HepG2 (cell line): Measurements from ENCODE around the gene SERPINF2. TPM values are rescaled to one million over a fixed set of nuclear protein-coding genes. Genes with fewer than 3 reads are reported as not detected.

Source experiments
- FOXM1 ChIP-seq: sonication (generic); formaldehyde crosslinking; IDR thresholded peaks from 2 replicates; pipeline ENCODE4 v1.5.0; 2020; ENCODE audit warnings: missing genetic modification reagents
- ISL2 ChIP-seq: sonication (generic); formaldehyde crosslinking; IDR thresholded peaks from 2 replicates; pipeline ENCODE4 v1.5.0; 2020; ENCODE audit warnings: missing genetic modification reagents
- KLF9 ChIP-seq: IDR thresholded peaks from 2 replicates; pipeline ENCODE4 v1.6.1; 2016; ENCODE audit warnings: low read depth
- LCORL ChIP-seq, 2 experiments: fragments of 450-650 bp in 1 of 2; sonication (generic) in 1 of 2; formaldehyde crosslinking in 1 of 2; IDR thresholded peaks; 2 replicates each; pipeline versions ENCODE4 v1.5.0 to v1.6.1; 2017 to 2020; ENCODE audit warnings: antibody characterized with exemption in 1 of 2, missing genetic modification reagents in 1 of 2
- RFXANK ChIP-seq: IDR thresholded peaks from 2 replicates; pipeline ENCODE4 v1.6.1; 2016
- SAP130 ChIP-seq: IDR thresholded peaks from 2 replicates; pipeline ENCODE4 v1.6.1; 2016; ENCODE audit warnings: low read depth
- SMARCC2 ChIP-seq: fragments of 450-650 bp; IDR thresholded peaks from 2 replicates; pipeline ENCODE4 v1.6.1; 2017; ENCODE audit warnings: antibody characterized with exemption, mild to moderate bottlenecking
- SOX6 ChIP-seq, 2 experiments: fragments of 450-650 bp in 1 of 2; sonication (generic) in 1 of 2; formaldehyde crosslinking in 1 of 2; IDR thresholded peaks; 2 replicates each; pipeline versions ENCODE4 v1.4.0 to v1.6.1; 2017 to 2020; ENCODE audit warnings: antibody characterized with exemption in 1 of 2, mild to moderate bottlenecking in 1 of 2, missing genetic modification reagents in 1 of 2
- SRSF9 ChIP-seq: fragments of 200-400 bp; formaldehyde crosslinking; IDR thresholded peaks from 2 replicates; pipeline ENCODE4 v1.6.1; 2018; ENCODE audit warnings: borderline replicate concordance, mild to moderate bottlenecking, low read depth, low read length; ENCODE audit not compliant: insufficient read depth, poor library complexity, severe bottlenecking
- ZFYVE20 ChIP-seq: sonication (generic); formaldehyde crosslinking; IDR thresholded peaks from 2 replicates; pipeline ENCODE4 v1.8.0; 2023; ENCODE audit warnings: low read depth, mild to moderate bottlenecking, moderate library complexity, missing genetic modification reagents, borderline replicate concordance
- ZKSCAN1 ChIP-seq: fragments of 150-350 bp; IDR thresholded peaks from 2 replicates; pipeline ENCODE4 v1.6.1; 2014; ENCODE audit warnings: low read length
- ZNF253 ChIP-seq: sonication (generic); formaldehyde crosslinking; IDR thresholded peaks from 2 replicates; pipeline ENCODE4 v1.8.0; 2022; ENCODE audit warnings: mild to moderate bottlenecking, missing genetic modification reagents, borderline replicate concordance
- ZNF256 ChIP-seq: sonication (generic); formaldehyde crosslinking; conservative IDR thresholded peaks from 2 replicates; pipeline ENCODE4 v1.4.0; 2020; ENCODE audit warnings: missing genetic modification reagents
- ZNF274 ChIP-seq: sonication (generic); formaldehyde crosslinking; IDR thresholded peaks from 2 replicates; pipeline ENCODE4 v1.5.1; 2020; ENCODE audit warnings: mild to moderate bottlenecking, missing genetic modification reagents
- ZNF331 ChIP-seq: sonication (generic); formaldehyde crosslinking; IDR thresholded peaks from 2 replicates; pipeline ENCODE4 v1.4.0; 2020; ENCODE audit warnings: missing genetic modification reagents
- ZNF343 ChIP-seq: sonication (generic); formaldehyde crosslinking; IDR thresholded peaks from 2 replicates; pipeline ENCODE4 v1.4.0; 2020; ENCODE audit warnings: mild to moderate bottlenecking, missing genetic modification reagents
- ZNF570 ChIP-seq: sonication (generic); formaldehyde crosslinking; IDR thresholded peaks from 2 replicates; pipeline ENCODE4 v1.4.0; 2020; ENCODE audit warnings: mild to moderate bottlenecking, missing genetic modification reagents, borderline replicate concordance
- ZNF772 ChIP-seq: sonication (generic); formaldehyde crosslinking; IDR thresholded peaks from 2 replicates; pipeline ENCODE4 v1.5.0; 2020; ENCODE audit warnings: mild to moderate bottlenecking, missing genetic modification reagents
- polyA plus RNA-seq, 8 experiments: library from polyadenylated mRNA; depleted of rRNA in 3 of 8; stranded (reverse) in 7 of 8; unstranded in 1 of 8; fragments of >200 nt; fragmentation: Illumina TruSeq in 4 of 8; extraction: Trizol in 4 of 8; gene quantifications; 2 replicates each; pipeline versions ENCODE4 v1.2.1 to v1.2.3, GENCODE V29; 2011 to 2016; ENCODE audit warnings: low read depth in 4 of 8, missing spikeins in 1 of 8, mixed read lengths in 1 of 8; ENCODE audit not compliant: insufficient read depth in 1 of 8
- total RNA-seq, 5 experiments: library from RNA; depleted of rRNA; stranded (reverse); fragments of >200 nt; fragmentation: Illumina TruSeq; extraction: Trizol; gene quantifications; 2 replicates each; pipeline ENCODE4 v1.2.3, GENCODE V29; 2016; ENCODE audit warnings: low read depth in 1 of 5
- TF ChIP-seq, protein P1 (sequence below): sonication (generic); formaldehyde crosslinking; IDR thresholded peaks from 2 replicates; pipeline ENCODE4 v1.5.0; 2020; ENCODE audit warnings: mild to moderate bottlenecking, missing genetic modification reagents
- TF ChIP-seq, protein P2 (sequence below): IDR thresholded peaks from 2 replicates; pipeline ENCODE4 v1.6.1; 2012; ENCODE audit warnings: low read length, improper control_type of control experiment
- TF ChIP-seq, protein P3 (sequence below), 2 experiments: sonication (generic) in 1 of 2; formaldehyde crosslinking in 1 of 2; IDR thresholded peaks; 2 replicates each; pipeline versions ENCODE4 v1.4.0 to v1.6.1; 2018 to 2020; ENCODE audit warnings: missing genetic modification reagents in 2 of 2, borderline replicate concordance in 1 of 2, low read depth in 1 of 2, mild to moderate bottlenecking in 1 of 2, missing biosample characterization in 1 of 2
- TF ChIP-seq, protein P4 (sequence below): sonication (generic); formaldehyde crosslinking; conservative IDR thresholded peaks from 2 replicates; pipeline ENCODE4 v1.5.0; 2020; ENCODE audit warnings: missing genetic modification reagents

SERPINF2 gene
- total and polyA plus RNA-seq, 2 of the 13 experiments (the other 11 are each of a cell fraction or from before 2014, with no cell fraction given), result 309 to 548 TPM

- TF ChIP-seq, protein P1, sequence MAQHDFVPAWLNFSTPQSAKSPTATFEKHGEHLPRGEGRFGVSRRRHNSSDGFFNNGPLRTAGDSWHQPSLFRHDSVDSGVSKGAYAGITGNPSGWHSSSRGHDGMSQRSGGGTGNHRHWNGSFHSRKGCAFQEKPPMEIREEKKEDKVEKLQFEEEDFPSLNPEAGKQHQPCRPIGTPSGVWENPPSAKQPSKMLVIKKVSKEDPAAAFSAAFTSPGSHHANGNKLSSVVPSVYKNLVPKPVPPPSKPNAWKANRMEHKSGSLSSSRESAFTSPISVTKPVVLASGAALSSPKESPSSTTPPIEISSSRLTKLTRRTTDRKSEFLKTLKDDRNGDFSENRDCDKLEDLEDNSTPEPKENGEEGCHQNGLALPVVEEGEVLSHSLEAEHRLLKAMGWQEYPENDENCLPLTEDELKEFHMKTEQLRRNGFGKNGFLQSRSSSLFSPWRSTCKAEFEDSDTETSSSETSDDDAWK (CRISPR knock-in tag), result no peak
- no peak for TF ChIP-seq ZFYVE20 (CRISPR knock-in tag)
- no peak for TF ChIP-seq FOXM1
- TF ChIP-seq SOX6 (IDR thresholded peaks at IDR 0.05), result no peak
- TF ChIP-seq SOX6 (CRISPR knock-in tag; IDR thresholded peaks at IDR 0.05), result no peak
- TF ChIP-seq, protein P2, sequence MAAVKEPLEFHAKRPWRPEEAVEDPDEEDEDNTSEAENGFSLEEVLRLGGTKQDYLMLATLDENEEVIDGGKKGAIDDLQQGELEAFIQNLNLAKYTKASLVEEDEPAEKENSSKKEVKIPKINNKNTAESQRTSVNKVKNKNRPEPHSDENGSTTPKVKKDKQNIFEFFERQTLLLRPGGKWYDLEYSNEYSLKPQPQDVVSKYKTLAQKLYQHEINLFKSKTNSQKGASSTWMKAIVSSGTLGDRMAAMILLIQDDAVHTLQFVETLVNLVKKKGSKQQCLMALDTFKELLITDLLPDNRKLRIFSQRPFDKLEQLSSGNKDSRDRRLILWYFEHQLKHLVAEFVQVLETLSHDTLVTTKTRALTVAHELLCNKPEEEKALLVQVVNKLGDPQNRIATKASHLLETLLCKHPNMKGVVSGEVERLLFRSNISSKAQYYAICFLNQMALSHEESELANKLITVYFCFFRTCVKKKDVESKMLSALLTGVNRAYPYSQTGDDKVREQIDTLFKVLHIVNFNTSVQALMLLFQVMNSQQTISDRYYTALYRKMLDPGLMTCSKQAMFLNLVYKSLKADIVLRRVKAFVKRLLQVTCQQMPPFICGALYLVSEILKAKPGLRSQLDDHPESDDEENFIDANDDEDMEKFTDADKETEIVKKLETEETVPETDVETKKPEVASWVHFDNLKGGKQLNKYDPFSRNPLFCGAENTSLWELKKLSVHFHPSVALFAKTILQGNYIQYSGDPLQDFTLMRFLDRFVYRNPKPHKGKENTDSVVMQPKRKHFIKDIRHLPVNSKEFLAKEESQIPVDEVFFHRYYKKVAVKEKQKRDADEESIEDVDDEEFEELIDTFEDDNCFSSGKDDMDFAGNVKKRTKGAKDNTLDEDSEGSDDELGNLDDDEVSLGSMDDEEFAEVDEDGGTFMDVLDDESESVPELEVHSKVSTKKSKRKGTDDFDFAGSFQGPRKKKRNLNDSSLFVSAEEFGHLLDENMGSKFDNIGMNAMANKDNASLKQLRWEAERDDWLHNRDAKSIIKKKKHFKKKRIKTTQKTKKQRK, result no peak
- TF ChIP-seq ZNF331, result no peak
- peak; percentile 61 for TF ChIP-seq SAP130 (CRISPR knock-in tag)
- TF ChIP-seq, protein P3, sequence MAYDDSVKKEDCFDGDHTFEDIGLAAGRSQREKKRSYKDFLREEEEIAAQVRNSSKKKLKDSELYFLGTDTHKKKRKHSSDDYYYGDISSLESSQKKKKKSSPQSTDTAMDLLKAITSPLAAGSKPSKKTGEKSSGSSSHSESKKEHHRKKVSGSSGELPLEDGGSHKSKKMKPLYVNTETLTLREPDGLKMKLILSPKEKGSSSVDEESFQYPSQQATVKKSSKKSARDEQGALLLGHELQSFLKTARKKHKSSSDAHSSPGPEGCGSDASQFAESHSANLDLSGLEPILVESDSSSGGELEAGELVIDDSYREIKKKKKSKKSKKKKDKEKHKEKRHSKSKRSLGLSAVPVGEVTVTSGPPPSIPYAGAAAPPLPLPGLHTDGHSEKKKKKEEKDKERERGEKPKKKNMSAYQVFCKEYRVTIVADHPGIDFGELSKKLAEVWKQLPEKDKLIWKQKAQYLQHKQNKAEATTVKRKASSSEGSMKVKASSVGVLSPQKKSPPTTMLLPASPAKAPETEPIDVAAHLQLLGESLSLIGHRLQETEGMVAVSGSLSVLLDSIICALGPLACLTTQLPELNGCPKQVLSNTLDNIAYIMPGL (CRISPR knock-in tag; IDR thresholded peaks at IDR 0.05; ENCODE audit: borderline replicate concordance in 1 of 2, low read depth in 1 of 2), result peak; percentile 16 to 37; a peak in 2 of 4 replicates
- TF ChIP-seq, protein P4, sequence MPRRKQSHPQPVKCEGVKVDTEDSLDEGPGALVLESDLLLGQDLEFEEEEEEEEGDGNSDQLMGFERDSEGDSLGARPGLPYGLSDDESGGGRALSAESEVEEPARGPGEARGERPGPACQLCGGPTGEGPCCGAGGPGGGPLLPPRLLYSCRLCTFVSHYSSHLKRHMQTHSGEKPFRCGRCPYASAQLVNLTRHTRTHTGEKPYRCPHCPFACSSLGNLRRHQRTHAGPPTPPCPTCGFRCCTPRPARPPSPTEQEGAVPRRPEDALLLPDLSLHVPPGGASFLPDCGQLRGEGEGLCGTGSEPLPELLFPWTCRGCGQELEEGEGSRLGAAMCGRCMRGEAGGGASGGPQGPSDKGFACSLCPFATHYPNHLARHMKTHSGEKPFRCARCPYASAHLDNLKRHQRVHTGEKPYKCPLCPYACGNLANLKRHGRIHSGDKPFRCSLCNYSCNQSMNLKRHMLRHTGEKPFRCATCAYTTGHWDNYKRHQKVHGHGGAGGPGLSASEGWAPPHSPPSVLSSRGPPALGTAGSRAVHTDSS (CRISPR knock-in tag), result no peak
- TF ChIP-seq ZKSCAN1, result no peak
- TF ChIP-seq LCORL (IDR thresholded peaks at IDR 0.05), result peak; percentile 49; the same call in 1 of the 2 replicates
- TF ChIP-seq LCORL (CRISPR knock-in tag; IDR thresholded peaks at IDR 0.05), result no peak
- TF ChIP-seq SMARCC2, result no peak
- TF ChIP-seq KLF9 (CRISPR knock-in tag), result no peak
- TF ChIP-seq ZNF274 (CRISPR knock-in tag), result no peak
- TF ChIP-seq ZNF256, result no peak
- TF ChIP-seq SRSF9, result no peak
- TF ChIP-seq ISL2, result no peak
- no peak for TF ChIP-seq ZNF253 (CRISPR knock-in tag)
- no peak for TF ChIP-seq ZNF570
- TF ChIP-seq RFXANK (CRISPR knock-in tag), result peak; percentile 97
- TF ChIP-seq ZNF343, result no peak
- no peak for TF ChIP-seq ZNF772
These were observed 25.6 kb upstream of the SERPINF2 start (continued) for GRCh38 chr17:1716912-1717695.
